AG20443 (cell line): ENCODE data around the gene TRDMT1.

Source experiments
- DNase-seq: peaks from one replicate; pipeline ENCODE4 v3.0.0; 2012; ENCODE audit warnings: low spot score, mixed read lengths

The TRDMT1 gene, protein sequence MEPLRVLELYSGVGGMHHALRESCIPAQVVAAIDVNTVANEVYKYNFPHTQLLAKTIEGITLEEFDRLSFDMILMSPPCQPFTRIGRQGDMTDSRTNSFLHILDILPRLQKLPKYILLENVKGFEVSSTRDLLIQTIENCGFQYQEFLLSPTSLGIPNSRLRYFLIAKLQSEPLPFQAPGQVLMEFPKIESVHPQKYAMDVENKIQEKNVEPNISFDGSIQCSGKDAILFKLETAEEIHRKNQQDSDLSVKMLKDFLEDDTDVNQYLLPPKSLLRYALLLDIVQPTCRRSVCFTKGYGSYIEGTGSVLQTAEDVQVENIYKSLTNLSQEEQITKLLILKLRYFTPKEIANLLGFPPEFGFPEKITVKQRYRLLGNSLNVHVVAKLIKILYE

DNA sequence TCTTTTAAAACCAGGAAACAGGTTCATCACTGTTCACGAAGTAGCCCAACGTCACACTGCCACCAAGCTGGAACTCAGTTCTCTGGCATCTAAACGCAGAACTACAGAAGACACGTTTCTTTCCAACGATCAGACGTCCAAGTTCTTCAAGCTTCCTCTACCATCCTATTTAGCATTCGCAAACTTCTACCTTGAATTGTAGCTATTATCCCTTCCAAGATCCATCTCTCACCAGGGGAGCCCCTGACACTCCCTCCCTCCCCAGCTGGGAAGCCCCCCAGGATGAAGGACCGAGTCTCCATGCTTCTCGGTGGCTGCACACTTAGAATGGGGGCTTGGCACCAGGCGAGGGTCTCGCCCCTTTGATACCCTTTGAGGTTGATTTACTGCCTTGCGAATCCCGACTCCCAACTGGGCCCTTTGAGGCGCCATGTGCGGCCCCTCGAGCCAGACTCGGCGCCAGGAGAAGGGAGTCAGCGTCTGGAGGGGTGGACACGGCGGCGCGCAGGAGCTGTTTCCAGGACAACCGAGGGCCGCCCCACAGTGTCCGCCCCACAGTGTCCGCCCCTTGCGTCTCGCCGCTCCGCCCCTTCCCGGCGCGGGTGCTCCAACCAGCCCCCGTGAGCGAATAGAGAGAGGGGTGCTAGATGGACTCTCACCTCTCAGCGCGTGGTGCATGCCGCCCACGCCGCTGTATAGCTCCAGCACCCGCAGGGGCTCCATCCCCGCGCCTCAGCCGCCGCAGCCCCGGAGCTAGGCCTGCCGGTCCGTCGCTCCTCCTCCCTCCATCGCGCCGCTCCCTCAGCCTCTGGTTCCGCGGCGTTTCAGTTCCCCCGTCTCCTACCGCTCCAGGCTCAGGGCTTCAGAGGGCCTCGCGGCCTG lies at the start of gene TRDMT1:
Gene TRDMT1 (minus strand): TSS at position 761 of the 882 bp plus-strand sequence. CDS start 38 bp downstream, at position 723.
- peak; percentile 94 for DNase-seq

DNA sequence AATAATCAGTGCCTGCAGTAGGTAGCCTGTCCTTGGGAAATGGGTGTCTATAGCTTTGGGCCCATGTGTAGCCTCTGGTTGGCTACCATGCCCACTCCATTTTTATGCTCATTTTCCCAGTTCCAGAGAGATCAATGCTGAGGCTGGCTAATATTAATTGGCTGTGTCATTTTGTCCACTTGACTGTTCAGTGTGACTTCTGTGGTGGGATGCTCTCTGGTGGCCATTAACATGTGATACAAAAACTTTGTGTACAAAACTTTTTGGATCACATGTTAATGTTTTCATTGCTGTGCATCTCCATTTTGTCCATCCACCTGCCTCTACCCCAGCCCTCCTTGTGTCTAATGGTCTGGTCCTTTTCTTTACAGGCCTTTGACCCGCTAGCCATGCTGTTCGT lies 49.3 kb upstream of the TRDMT1 start:
- DNase-seq, result no peak

DNA sequence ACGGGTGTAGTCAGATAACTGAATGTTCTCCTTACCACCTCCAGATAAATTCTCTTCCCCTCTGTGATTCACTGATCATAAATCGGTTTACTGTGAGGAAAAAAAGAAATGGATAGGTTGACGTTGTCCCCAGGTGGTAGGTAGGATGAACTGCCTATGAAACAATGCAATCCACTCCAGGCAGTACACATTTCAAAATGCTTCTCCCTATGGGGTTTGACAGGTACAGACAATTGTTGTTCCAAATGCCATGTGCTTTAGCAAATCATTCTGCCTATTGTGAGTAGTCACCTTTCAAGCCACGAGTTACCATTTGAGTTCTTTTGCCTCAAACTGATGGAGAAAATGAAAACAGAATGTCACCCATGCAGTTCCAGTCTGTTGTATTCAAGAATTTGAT lies 48.3 kb upstream of the TRDMT1 start:
- DNase-seq, result no peak

DNA sequence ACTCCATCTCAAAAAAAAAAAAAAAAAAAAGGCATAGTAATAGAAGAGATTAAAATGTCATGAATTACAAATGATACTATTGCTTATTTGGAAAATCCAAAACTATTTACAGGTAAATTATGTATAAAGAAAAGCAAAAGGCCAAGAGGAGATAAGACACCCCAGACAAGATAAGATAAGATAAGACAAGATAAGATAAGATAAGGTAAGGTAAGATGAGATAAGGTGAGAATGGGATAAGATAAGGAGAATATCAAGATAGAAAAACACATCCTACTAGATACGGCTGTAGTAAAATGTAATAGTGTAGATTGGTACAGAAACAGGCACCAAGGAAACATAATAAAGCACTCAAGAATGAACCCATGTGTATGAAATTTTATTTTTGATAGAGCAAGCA lies 47.5 kb upstream of the TRDMT1 start:
- DNase-seq, result no peak

DNA sequence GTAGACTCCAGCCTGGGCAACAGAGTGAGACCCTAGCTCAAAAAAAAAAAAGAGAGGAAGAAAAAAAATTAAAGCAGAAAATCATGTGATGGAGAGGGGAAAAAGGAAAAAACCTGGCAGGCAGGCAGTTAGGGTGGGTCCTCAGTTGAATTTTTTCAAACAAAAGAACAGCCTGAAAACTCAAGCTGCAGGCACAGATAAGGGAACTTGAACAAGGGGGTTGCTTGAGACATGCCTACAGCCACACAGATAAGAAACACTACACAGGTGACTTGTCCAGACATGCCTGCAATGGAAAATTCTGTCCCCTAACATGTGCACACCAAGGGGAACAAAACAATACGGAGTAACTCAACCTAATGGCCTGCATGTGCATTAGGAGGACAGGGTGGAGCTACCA lies 45.7 kb upstream of the TRDMT1 start:
- DNase-seq, result no peak

DNA sequence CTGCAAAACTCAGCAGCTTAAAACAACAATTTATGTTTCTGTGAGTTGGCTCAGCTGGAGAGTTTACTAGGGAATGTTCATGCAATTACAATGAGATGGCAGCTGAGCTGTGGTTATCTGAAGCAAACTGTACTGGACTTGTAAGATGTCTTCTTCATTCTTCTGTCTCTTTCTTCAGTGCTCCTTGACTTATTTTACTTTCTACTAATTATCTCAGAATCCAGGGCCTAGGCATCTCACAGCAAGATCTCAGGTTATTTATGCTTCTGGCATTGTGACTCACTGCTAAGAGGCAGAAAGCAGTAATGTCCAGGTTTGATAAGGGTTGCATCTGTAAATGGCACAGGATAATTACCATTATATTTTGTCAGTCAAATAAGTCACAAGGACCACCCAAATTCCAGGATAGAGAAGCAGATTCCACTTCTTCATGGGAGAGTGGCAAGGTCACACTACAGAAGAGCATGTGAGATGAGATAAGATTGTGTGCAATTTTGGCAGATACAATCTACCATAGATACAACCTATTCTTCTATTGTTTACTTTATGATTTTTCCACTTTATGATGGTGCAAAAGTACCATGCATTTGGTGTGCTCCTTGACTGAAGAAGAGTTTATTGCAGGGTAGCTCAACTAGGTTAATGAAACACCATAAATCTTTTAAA lies 43.4 kb upstream of the TRDMT1 start:
- no peak for DNase-seq

DNA sequence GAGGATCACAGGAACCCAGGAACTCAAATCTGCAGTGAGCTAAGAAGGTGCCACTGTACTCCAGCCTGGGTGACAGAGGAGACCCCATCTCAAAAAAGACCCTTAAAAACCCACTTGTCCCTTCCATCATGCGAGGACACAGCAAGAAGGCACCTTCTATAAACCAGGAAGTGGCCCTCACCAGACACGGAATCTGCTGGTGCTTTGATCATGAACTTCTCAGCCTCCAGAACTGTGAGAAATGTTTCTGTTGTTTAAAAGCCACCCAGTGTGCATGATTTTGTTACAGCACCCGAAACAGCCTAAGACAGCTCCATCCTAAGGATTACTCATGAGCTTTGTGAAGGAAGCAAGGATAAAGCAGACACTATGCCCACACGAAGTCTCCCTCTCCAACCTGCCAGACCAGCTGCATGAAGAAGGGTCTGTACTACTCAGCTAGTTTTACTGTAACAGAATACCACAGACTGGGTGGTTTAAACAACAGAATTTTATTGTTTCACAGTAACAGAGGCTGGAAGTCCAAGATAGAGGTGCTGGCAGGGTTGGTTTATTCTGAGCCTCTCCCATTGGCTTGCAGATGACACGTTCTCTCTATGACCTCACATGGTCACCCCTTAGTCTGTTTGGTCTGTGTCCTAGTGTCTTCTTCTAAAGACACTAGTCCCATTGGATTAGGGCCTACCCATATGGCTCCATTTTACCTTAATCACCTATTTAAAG lies 40.3 kb upstream of the TRDMT1 start:
- no peak for DNase-seq

DNA sequence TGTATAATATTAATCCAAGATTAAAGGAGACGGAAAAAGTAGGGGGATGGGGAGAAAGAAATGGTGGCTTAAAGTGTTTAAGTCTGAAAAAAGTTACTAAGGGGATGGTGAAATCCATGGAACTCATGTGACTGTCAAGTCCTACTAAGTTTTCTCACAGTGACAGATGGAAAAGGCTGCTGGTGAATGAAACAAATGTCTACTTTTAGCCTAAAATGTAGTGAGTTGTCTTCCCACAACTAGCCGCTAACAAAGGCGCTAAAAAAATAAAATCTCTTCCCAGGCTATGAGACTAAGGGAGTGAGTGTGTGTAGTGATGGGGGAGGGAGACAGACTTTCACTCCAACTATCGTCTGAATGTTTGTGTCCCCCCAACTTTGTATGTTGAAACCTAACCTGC lies 39.1 kb upstream of the TRDMT1 start:
- no peak for DNase-seq

DNA sequence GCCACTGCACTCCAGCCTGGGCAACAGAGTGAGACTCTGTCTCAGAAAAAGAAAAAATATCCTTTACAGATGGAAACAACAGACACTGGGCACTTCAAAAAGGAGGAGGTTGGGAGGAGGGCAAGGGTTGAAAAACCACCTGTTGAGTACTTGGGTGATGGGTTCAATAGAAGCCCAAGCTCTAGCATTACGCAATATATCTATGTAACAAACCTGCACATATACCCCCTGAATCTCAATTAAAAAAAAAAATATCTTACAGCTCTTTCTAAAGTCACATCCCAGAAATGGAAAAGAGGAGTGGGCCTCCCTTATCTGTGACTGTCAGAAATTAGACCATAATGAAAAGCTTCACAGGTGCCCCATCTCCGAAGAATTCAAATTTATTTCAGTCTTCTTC lies 38.6 kb upstream of the TRDMT1 start:
- no peak for DNase-seq

DNA sequence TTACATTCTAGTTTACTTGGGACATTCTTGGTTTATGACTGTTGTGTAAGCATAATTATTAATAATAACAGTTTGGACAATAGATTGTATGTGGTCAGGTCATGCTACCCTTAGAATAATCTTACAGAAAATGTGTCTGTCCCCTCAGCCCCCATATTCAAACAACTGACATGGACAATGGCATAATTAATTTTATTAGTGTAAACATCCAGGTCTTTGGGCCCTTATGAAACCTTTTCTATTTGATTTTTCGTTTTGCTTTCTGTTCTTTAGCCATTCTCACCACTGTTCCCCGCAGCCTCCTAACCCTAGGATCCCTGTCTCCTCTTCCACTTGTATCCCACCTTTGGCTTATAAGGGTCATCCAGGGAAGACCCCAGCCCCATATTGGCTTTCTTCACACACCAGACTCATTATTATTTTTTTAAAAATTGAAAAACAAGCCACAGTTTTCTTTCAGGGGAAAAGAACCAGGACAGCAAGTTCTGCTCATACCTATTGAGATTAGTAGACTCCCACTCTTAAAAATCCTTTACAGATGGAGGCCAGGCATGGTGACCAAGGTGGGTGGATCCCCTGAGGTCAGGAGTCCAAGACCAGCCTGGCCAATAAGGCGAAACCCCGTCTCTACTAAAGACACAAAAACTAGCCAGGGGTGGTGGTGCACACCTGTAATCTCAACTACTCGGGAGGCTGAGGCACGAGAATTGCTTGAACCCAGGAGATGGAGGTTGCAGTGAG lies 38.0 kb upstream of the TRDMT1 start:
- DNase-seq, result no peak

DNA sequence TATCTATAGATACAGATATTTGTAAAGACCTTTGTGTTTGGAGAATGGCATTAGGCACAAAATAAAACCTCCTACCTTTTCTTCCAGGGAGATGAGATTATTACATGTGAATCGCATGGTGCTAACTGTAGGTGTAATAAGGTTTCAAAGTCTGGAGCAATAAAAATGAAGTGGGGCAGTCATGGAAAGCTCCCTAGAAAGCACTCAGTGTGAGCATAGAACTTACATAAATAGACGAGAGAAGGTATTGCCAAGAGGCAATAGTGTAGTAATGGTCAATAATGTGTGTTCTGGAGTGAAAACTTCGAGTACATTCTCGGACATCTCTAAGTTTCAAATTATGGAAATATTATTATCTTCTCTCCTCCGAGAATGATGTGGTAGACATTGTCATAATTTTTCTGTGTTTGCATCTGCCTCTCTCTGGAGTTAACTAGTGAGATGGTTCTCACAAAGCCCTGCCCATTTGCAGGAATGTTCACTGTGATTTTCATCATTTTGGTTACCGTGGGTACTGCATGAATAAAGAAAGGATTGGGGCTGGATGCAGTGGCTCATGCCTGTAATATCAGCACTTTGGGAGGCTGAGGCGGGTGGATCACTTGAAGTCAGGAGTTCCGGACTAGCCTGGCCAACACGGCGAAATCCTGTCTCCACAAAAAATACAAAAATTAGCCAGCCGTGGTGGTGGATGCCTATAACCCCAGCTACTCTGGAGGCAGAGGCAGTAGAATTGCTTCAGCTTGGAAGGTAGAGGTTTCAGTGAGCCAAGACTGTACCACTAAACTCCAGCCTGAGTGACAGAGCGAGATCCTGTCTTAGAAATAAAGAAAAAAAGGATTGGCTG lies 37.2 kb upstream of the TRDMT1 start:
- DNase-seq, result peak; percentile 59

DNA sequence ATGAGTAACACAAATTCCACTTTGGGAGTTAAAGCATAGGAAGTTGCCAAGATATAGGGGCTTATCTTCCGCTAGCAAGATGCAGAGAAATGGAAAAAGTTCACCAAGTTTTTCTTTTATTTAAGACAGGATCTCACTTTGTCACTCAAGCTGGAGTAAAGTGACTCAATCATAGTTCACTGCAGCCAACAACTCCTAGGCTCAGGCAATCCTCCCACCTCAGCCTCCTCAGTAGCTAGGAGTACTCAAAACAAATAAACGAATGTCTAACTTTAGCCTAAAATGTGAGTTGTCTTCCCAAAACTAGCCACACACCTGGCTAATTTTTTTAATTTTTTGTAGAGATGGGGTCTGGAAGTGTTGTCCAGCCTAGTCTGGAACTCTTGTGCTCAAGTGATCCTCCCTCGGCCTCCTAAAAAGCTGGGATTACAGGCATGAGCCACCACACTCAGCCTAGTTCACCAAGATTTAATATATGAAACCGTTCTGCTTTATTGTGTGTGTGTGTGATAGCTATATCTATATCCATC lies 36.5 kb upstream of the TRDMT1 start:
- no peak for DNase-seq

DNA sequence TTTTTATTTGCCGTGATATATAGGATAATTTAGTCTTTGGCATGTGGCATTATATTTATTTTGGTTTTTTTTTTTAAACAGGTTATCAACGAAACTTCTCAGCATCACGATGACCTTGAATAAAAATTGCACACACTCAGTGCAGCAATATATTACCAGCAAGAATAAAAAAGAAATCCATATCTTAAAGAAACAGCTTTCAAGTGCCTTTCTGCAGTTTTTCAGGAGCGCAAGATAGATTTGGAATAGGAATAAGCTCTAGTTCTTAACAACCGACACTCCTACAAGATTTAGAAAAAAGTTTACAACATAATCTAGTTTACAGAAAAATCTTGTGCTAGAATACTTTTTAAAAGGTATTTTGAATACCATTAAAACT lies 35.7 kb upstream of the TRDMT1 start:
- DNase-seq, result no peak

DNA sequence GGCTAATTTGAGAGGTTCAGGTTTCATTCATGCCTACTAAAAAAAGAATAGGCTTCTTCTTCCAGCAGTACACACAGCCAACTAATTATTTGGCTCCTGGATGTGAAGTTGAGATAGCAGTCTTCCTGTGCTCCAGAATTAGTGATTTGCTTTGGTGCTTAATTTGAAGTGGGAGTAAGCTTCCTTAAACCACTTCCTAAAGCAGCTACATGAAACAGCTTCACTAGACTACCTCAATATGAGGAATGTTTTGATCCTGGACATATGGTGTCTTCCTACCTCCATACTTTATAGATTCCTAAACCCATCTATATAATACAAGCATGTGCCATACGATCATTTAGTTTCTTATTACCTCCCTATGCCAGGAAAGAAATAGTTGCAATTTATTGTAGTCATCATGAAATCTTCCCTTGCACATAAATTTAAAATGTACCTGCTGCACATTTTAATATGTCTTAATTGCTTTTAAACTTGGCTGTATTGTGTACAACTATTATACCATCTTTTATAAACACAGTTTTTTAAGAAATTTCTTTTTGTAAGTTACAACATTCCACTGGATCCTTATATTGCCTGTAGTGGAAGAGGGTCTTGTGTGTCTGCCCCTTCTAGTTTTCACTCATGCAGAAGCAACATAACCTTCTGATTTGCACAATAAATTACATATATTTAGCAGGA lies 35.1 kb upstream of the TRDMT1 start:
- DNase-seq, result no peak

DNA sequence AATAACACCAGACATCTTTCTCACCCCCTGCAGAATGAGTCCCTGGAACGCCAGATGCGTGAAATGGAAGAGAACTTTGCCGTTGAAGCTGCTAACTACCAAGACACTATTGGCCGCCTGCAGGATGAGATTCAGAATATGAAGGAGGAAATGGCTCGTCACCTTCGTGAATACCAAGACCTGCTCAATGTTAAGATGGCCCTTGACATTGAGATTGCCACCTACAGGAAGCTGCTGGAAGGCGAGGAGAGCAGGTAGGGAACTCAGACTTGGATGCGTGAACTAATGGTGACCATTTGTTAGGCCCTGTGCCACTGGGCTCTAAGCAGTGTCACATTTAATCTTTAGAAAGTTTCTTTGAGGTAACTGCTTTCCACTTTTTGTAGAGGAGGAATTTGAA lies 33.7 kb upstream of the TRDMT1 start:
- no peak for DNase-seq

DNA sequence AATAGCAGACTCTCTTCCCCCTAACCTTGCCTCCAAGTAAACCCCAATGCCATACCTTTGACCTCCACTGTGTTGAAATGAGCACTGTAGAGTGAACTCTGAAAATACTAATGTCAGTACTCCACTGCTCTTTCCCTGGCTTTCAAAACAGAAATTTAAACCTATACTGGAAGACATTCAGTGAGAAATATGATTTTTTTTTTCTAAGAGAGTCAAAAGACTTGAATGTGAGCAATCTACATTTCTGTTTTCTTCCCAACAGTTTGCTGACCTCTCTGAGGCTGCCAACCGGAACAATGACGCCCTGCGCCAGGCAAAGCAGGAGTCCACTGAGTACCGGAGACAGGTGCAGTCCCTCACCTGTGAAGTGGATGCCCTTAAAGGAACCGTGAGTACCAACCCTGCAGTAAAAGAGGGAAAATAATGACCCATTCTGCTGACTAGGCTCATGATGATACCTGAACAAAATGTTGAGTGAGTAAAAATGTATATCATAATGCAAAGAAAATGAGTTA lies 33.0 kb upstream of the TRDMT1 start:
- DNase-seq, result no peak

DNA sequence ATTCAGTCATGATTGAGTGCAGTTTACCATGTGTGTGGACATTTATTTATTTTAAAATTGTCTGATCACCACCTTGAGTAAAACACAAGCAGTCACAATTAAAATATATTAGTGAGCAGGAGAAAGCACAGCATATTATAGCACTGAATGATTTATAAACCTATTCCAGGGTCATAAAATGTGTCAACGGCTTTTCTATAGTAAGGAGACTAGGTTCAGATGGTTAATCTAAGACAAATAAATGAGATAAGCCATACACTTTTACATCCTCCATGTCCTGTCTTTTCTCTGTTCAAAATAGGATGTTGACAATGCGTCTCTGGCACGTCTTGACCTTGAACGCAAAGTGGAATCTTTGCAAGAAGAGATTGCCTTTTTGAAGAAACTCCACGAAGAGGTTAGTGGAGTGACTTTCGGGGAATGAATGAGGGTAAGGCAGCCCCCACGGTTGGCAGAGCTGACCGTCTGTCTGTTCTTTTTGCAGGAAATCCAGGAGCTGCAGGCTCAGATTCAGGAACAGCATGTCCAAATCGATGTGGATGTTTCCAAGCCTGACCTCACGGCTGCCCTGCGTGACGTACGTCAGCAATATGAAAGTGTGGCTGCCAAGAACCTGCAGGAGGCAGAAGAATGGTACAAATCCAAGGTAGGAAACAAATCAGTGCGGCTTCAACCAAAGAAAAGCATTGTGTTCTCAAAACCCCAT lies 32.0 kb upstream of the TRDMT1 start:
- no peak for DNase-seq

DNA sequence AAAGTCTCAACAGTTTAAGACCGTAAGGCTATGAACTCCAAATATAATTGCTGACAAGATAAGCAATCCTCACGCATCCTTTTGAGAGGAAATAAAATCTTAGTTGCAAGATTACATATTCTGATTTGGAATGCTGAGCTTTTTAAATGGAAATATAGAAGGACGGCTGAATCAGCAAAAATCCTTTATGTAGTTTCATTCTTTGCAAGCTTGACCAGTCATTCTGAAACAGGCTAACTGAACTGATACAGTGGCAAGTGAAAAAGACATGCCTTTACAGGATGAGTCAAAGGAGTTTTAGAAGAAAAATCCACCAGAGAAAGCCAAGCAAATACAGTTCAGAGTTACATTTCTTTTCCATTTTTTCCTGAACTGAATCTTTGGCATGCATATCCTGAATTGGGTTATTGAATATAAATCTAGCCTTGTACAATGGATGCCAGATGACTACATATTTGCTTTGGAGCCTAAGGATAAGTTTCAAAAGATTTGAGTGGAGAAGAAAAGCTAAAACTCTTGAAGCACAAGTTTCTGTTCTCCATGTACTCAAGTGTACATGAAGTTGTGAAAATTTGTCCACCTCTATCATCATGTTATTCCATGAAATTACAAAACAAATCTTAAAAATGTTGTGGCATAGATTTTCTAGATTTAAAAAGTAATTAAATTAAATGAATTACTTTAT lies 30.9 kb upstream of the TRDMT1 start:
- DNase-seq, result no peak
